T-helper 22 cell (primary cell): ENCODE measurements around the gene PLA2G4E.
A peak's percentile ranks its signal among the peaks of the same experiment; 100 is the strongest.

Source experiments
- DNase-seq: peaks from one replicate; pipeline ENCODE4 v3.0.0-alpha.2; 2020; ENCODE audit warnings: low read depth

The PLA2G4E gene

GRCh38 chr15:41992151-41992802 lies 28.6 kb downstream of the PLA2G4E start:
- no peak for DNase-seq

DNA sequence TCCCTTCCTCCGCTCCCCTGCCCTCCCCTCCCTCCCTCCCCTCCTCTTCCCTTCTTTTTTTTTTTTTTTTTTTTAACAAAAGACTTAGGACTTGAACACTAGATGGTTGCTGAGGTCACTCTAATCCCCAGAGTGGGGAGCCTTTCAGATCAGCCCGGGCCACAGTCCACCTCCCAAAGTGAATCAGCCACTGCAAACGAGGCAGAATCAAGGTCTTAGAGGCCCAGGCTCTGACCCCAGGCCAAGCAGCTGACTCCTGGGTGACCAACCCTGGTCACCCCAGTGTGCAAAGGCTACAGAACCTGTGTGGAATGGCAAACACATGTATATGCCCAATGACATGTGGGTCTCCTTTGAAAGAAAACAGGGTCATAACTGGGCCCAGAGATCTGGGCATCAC lies 30.2 kb downstream of the PLA2G4E start:
- no peak for DNase-seq

GRCh38 chr15:41990243-41990605 lies 30.6 kb downstream of the PLA2G4E start:
- DNase-seq = no peak

- peak; percentile 50 for DNase-seq
Measured at GRCh38 chr15:41989573-41990242, 31.1 kb downstream of the PLA2G4E start.

DNA sequence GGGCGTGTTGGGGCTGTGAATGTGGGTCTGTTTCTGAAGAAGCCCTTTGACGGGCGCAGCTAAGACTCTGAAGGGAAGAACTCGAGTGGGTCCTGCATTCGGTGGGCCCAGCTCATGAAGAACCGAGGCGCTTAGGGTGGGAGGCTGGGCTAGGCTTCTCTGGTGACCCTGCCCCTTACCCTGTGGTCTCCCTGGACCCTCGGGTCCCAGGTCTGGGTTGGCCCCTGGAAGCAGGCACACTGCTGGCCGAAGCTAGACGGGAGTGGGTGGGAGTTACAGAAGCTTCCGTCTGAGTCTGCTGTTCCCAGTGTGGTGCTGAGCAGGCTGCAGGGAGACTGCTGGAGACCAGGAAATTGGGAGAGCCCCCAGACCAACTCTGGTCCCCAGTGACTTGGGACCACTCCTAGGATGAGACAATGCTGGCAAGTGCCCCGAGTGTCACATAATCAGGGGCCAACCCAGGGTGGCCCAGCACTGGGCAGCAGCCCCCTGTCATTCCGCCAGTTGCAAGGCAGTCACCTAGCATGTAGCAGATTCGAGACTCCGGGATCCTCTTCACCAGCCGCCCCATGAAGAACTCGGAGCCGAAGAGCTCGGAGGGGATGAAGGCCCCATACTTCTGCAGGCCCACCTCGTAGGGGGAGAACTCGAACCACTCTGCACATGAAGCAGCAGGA lies 31.8 kb downstream of the PLA2G4E start:
- no peak for DNase-seq

- DNase-seq = no peak
Measured at GRCh38 chr15:41987925-41988275, 32.9 kb downstream of the PLA2G4E start.

GRCh38 chr15:41987246-41987924 lies 33.5 kb downstream of the PLA2G4E start:
- no peak for DNase-seq

DNA sequence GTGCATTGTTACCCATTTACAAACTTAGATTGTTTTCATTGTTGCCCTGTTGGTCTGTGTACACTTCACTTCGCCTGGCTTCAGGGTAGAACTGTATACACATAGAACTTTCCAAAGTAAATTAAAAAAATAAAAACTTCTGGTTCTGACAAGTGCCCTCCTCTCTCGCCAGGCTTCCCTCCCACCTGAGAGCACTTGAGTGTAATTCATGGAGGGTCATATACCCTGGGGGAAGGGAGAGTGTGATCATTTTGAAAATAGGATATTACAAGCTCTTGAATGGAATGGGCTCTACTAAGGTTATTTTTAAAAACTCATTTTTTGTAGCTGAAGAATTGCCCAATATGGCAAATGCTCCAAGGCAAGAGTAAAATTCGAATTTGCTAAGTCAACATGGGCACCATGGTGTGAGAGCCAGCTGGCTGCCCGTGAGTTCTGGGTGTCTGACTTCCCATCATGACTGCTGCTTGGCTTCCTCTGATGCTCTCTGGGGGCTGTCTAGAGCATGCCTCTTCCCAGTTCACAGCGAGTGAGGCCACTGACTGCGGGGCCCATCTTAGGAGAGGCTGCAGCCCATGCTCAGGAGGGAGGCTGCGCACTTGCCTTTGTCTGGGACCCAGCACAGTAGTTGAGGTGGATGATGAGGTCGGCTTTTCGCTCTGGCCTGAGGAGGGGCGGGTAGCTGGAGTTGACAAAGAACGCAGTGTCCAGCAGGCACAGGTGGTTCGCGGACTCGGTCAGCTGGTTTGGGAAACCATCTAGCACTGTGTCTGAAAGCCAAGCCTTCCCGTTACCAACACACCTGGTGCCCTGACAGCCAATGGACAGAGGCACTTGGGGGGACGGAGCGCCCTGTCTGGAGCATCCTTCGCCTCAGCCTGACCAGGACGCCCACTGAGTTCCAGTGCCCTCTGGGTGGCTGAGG lies 35.3 kb downstream of the PLA2G4E start:
- no peak for DNase-seq

DNA sequence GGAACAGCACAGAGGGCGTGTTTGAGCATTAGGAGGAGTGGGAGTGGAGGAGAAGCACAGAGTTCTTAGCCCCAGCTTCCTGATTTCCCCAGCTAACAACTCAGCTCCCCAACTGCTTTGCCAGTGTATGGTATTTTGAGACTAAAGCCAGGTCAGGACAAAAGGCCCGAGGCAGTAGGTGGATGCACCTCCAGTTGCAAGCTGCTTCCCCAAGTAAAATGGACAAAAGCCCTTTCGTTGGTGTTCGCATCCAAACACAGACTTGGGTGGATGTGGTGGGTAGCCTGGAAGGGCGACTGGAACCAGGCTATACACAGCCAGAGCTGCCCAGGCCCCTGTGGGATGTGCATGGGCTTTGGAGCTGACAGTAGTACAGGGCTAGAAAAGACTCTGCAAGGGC lies 36.2 kb downstream of the PLA2G4E start:
- DNase-seq = no peak

DNA sequence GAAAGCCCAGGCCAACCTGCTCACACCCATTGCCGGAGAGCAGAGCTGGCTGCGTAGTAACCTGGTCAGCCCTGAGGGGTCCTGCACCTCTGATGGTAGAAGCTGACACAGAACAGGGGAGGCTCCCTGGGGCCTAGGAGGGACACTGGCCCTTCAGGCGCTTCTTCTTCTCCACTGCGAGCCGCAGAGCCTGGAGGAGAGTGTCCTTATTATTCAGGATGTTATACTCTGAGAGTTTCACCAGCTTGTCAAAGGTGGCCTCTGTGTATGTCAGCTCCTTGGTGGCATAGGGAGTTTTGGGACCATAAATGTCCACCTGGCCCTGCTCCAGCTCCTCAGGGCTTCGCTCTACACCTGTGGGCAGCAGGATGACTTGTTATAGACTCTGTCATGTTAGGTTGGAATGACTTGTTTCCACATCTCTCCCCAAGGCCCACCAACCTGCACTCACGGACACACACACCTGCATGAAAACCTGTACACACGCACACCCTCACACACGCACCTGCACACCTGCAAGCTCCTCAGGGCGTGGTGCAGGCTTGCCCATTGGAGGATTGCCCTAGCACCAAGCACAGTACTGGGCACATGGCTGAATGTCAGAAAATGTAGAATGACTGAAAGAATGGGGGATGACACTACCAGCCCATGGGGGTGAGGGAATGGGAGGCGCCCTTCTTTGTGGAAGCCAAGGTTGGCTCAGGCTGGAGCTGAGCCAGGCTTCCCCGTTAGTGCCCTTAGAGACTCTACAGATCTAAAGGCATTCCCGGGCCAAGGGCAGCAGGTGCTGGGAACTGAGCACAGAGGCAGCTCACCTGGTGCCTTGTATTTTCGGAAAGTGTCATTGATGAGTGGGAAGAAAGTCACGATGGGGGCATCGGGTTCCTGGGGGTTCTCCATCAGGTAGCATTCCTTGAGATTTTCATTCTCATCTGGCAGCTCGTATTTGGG lies 36.9 kb downstream of the PLA2G4E start:
- DNase-seq = no peak

GRCh38 chr15:41983221-41983620 lies 37.6 kb downstream of the PLA2G4E start:
- DNase-seq = no peak

DNA sequence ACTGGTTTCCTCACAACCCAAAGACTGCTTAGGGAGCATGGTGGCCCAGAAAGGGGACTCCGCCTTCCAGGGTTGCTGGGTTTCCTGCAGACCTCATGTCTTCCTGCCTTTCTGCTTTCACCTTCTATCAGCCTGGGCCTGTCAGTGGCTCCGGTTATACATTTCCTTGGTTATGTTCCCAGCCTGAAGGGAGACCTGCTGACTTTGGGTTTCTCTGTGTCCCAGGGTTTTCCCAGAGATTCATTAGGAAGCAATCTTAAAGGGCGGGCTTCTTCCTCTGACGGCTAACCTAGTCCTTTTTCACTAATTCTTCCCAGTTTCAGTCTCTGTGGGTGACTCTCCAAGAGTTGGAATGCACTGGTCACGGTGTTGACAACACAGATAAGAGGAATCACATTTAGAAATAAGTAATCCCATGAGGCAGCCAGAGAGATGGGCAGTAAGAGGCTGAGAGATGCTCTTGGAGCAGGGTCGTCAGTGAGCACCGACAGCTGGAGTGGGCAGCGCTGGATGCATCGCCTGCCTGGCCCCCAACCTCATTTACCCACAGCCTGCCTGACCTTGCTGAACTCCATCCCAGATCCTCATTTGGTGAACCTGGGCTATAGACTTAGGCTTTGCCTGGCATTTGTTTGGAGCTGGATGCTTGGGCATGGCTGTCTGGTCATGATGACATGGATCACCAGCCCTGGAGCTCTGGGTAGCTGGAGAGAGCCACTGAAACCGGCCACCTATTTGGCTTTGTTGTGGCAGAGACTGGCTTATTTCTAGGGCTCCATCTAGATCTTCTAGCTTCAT lies 38.5 kb downstream of the PLA2G4E start:
- DNase-seq = no peak

- no peak for DNase-seq
Measured at GRCh38 chr15:41981371-41982132, 39.3 kb downstream of the PLA2G4E start.

DNA sequence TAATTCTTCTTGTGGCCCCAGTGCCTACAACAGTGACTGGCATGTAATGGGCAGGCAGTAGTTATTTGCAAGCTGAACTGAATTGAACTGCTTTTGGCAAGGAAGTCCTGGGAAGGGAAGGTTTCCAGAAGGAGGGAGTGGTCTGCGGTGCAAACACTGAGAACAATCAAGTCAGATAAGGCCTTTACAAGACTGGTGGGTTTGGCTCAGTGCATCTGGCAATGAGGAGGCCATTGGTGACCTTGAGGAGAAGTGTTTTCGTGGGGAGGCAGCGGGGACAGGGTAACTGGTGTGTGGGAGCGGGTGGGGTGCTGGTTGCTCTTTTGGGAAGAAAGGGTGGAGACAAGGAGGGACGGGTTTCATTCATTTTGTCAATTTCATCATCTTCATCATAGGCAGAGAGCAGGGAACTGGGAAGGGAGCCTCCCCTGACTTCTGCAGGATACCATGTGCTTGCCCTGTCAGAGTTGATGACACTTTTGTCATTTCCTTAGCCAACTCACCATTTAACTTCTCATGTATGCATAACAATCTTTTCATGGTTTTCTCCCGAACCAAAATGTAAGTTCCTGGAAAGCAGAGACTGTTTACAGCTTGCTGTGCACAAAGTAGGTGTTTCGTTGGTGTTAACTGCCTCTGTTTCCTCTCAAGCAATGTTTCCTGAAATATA lies 40.1 kb downstream of the PLA2G4E start:
- no peak for DNase-seq

DNA sequence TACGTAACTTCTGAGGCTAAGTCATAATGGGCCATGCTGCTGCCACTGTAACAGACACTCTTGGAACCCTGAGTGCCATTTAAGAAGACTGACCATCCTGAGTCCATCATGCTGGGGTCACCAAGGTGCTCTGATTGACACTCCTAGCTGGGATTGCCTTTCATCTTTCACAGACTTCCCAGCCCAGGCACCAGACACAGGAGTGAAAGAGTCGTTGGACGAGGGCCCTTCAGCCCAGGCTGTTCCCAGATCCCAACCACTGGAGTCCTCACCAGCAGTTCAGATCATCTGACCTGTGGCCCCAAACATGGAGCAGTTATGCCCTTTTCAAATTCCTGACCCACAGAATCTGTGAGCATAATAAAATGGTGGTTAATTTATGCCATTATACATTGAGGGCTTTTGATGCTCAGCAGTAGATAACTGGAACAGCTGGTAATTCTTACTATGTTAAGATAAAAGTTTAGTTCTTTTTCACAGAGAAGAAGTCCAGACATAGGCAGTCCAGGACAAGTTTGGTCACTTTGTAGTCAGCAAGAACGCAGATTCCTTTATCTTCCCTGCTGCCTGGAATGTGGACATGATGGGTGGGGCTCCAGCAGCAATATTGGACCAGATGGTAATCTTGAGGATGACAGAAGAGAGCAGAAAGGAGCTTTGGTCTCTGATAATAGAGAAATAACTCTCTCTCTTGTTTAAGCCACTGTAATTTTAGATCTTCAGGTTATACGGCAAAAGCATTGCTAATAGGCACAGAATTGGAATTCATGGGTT lies 41.2 kb downstream of the PLA2G4E start:
- no peak for DNase-seq

DNA sequence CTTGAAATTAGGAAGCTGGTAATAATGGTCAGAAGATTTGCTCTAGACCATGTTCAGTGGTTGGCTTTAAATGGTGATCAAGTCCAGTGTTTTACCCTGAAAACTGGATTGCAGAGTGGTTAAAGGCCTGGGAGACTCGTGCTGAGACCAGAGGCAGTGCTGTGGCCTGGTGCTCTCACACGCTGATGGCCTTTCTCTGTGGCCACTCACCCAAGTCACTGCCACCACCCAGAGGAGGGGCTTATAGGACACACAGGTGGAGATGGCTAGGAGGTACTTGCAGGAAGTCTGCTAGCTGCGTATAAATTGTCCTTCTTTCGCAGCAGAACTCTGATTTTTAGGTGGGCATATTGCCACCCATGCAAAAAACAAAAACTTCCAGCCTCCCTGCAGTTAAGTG lies 42.3 kb downstream of the PLA2G4E start:
- DNase-seq = no peak

GRCh38 chr15:41977757-41978383 lies 43.0 kb downstream of the PLA2G4E start:
- DNase-seq = no peak
